OCI-M1 (cell line): ENCODE data around the gene DNAJB7.
"Not testable (repeated sequence)": the region's sequence is repeated elsewhere in the genome, so short reads cannot be mapped to it uniquely, and the experiment has no call there.

Experiments used
- DNase-seq: peaks from one replicate; lab custom pipeline; 2025; lab: John Stamatoyannopoulos, UW

Gene DNAJB7

DNA sequence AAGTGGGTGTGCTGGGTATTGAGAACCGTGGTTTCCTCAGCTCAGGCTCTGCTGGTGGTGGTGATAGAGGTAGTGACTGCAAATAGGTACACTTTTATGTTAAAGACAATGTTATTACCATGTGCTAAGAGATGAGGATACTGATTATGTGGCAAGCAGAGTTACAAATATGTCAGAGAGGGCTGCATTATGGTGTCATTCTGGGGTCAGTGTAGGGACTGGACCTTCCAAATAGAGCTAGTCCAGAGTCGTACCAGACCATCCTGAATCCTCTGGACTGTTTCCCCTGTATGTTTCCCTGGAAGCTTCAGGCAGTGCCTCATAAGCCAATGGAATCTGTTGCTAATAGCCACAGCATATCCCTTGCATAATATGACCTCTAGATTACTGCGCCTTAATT is at the start of gene DNAJB7:
TSS of gene DNAJB7 (minus strand) at position 101 of the 400 bp plus-strand sequence. CDS start 119 bp downstream, outside the sequence.
- no peak for DNase-seq

DNA sequence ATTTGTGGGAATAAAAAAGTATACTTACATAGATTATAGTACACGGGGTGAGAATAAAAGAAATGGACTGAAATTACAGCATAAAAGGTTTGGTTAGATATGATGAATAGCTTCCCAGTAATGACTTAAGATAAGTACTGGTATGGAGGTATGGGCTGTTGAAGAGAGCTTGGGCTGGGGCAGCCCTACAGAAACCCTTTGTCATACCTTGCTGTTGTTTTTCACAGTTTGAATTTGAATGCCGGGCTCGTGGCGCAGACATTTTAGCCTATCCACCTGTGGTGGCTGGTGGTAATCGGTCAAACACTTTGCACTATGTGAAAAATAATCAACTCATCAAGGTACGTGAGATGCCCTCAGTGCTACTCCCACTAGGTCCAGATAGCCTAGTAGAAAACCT is 47.0 kb upstream of the DNAJB7 start:
- no peak for DNase-seq

DNA sequence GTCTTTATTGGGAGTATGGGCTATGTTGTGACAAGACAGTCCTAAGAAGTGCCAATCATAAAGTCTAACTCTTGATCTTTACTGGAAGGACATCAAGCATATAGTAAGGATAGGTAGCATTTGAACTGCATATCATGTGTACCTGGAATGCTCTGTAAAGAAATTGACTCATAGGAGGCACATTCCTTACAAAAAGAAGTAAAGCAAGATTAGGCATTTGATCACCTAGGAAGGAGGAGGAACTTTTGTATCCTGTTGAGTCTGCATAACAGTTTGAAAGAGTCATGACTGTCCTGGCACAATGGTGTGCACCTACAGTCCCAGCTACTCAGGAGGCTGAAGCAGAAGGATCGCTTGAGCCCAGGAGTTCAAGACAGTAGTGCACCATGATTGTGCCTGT is 42.2 kb upstream of the DNAJB7 start:
- no peak for DNase-seq

DNA sequence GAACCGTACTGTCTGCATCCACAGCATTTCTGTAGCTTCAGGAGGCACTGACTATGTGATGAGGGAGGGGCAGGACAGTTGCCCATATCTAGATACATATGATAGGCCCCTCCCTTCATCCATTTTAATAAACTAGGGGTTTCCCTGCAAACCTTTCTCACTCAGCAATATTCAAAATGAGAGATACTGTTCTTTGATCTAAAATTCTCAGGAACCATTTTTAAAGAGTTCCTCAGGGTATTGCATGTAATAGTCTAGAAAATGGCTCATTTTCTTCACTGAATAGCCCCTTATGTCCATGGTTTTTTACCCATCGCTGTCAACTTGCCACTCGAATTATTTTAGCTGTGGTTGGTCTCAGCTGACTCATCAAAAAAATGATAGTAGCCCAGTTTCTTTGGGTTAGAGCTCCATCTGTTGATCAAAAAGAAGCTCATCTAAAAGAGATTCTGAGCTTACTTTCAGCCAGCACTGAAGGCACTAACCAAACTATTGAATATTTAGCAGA is 37.0 kb upstream of the DNAJB7 start:
- DNase-seq, result peak; percentile 84

DNA sequence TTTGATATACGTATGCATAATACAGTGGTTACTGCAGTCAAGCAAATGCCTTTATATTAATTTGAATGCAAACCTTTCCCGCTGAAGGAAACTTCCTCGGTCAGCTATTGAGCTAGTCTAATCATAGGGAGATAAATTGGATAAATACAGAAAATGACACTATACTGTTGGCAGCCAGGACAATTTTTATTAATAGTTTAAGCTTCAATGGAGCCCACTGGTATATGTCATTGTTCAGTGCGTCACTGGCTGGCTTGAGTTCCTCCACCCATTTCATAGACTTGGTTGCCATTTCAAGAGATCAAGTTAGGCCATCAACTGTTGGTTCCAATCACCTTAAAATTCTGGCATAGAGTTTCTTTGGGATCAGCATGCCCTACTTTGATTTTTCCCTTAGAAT is 32.5 kb upstream of the DNAJB7 start:
- no peak for DNase-seq

GRCh38 chr22:40890881-40891280 is 29.0 kb upstream of the DNAJB7 start:
- no peak for DNase-seq

- DNase-seq, result no peak
Observed at GRCh38 chr22:40889116-40889515, 27.2 kb upstream of the DNAJB7 start.

DNA sequence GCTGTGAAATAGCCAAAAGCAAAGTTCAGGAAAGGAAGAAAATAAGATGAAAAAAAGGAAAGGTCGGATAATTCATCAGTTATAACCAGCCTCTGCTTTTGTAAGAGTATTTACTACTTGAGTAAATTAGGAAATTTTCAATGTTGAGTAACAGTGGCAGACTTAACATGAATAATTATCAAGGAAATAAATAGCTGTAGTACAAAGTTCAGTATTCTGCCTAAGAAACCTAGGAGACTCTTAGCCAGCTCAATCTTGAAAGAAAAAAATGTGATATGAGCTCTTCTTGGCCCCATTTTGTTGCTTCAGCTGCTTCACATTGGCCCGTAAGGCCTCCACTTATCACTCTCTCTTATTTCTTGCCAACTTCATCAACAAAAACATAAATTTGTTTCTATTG is 17.0 kb upstream of the DNAJB7 start:
- no peak for DNase-seq

- no peak for DNase-seq
Observed at GRCh38 chr22:40877488-40877887, 15.6 kb upstream of the DNAJB7 start.

- DNase-seq, result no peak
Observed at GRCh38 chr22:40876907-40877306, 15.0 kb upstream of the DNAJB7 start.

DNA sequence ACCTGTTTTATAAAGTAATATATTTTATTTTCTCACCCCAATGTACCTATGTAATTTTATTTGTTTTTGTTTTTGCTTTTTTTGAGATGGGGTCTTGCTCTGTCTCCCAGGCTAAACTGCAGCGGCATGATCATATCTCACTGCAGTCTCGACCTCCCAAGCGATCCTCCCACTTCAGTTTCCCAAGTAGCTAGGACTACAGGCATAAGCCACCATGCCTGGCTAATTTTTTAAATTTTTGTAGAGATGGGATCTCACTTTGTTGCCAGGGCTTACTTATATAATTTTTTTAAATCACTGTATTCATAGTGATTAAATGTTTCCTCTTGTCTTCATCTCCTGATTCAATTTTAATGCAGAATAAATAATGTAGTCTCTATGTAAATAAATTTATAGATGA is 13.2 kb upstream of the DNAJB7 start:
- DNase-seq, result no peak

DNA sequence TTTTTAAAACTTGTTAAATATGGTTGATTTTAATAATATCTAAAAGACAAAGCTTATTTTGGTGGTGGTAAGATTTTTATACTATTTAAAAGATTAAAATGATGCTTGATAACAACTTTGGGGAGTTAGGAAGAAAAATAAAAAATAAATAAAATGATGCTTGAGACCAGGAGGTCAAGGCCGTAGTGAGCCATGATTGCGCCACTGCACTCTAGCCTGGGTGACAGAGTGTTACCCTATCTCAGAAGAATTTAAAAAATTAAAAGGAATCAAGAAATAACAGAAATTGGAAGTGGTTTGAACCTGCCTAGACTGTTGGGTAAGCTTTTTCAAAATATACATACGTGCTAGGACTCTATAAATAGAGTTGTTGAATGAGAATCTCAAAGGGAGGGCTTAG is 12.1 kb upstream of the DNAJB7 start:
- DNase-seq, result no peak

GRCh38 chr22:40868379-40868778 is 6.5 kb upstream of the DNAJB7 start:
- not testable (repeated sequence) for DNase-seq

- DNase-seq, result no peak
Observed at GRCh38 chr22:40867109-40867508, 5.2 kb upstream of the DNAJB7 start.

DNA sequence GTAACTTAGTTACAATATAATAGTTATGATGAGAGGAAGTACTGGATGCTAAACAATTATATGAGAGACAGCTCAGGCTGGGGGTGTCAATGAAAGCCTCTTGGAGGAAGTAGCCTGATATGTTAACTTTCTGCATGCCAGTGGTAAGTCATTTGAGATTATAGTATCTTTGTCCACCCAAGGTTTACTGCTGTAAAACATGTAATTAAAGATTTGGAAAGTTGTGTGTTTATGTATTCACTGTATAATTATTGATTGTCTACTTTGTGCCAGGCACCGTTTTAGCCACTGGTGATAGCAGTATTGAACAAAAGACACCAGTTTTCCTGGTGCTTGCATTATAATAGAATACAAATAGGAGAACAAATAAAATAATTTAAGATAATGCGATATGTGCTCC is 624 bp upstream of the DNAJB7 start:
- no peak for DNase-seq

GRCh38 chr22:40857309-40857855 is 4.5 kb downstream of the DNAJB7 start:
- peak; percentile 46 for DNase-seq

DNA sequence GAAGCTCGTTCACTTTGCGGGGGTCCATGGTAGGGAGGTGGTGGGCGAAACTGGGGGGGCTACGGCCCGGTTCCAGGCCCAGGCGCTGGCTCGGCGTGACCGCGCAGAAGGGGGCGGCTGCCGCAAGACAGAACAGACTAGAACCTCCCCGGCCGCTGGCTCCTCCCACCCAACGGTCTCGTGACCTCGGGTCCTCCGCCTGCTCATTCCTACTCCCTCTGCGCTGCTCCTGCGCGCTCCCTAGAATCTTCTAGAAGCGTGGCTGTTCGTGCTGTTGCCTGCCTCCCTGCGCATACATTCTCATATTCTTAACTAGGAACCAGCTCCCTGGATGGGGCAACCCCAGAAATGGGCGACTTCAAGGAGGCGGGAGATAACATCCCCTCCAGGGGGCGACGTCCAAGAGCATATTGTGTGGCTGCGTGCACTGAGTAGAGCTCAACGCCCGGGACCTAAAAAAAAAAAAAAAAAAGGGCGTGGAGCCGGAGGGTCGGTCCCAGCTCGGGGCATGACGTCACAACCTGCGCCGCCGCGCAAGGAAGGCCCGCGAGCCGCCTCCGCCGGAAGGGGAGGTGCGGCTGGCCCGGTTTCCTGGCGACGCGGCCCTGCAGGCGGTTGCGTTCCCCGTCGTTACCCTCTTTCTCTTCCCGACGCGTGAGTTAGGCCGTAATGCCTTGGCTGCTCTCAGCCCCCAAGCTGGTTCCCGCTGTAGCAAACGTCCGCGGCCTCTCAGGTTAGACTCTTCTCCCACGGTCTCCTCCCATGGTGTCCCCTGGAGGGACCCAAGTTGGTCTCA is 5.2 kb downstream of the DNAJB7 start, which contains the start of the genes ST13 and XPNPEP3:
TSS of gene ST13 (minus strand) at position 127 of the 796 bp plus-strand sequence. CDS start at position 28, 99 bp downstream.
TSS of gene XPNPEP3 (plus strand) at position 636 of the 796 bp plus-strand sequence. CDS start at position 670, 34 bp downstream.
- DNase-seq, result peak; percentile 98

GRCh38 chr22:40855979-40856512 is 5.9 kb downstream of the DNAJB7 start:
- peak; percentile 70 for DNase-seq

DNA sequence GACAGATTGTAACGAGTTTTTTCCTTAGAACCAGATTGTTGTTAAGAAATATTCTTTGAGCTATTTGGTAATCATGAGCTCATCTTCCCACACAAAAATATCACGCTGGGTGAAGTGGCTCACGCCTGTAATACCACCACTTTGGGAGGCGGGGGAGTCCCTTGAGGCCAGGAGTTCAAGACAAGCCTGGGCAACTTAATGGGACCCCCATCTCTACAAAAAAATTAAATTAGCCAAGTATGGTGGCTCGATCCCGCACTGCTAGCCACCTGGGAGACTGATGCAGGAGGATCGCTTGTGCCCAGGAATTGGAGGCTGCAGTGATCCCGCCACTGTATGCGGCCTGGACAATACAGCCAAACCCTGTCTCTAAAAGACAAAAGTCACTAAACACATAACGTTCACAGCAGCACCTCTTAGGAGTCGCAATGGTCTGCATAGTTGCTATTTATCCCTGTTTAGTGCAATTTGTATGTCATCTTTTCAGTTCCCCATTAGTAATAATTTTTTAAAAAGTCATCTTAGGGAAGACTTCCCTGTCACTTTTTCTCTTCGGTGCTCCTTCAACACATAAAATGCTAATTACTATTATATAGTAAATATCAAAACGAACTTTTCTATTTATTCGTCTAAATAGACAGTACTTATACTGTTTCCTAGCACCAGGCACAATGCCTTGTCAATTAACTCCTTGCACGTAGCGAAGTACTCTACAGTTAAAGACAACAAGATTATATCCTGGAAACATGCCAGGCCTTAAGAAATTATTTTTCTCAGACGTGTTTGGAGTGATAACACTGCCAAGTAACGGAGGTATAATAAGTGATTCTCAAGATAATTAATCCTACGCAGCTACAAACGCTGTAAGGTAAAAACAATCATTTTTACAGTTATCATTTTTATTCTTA is 6.6 kb downstream of the DNAJB7 start:
- DNase-seq, result peak; percentile 72

DNA sequence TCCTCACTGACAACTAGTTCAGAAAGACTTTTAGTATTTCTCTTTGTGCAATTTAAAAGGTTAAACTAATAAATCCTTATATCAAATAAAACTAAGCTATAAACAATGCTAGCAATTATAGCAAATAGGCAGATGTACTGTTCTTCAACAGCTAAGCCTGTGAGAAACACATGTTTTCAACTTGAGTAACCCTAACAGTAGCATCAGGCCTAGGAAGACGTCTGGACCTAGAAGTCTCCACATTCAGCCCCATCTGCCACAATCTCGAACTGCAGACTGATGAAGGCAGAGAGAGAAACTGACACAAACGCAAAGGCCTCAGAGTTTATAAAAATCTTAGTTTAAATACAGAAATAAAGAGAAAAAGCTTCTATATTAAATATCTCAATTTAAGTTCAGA is 8.0 kb downstream of the DNAJB7 start:
- DNase-seq, result peak; percentile 39

- no peak for DNase-seq
Observed at GRCh38 chr22:40853333-40853732, 8.6 kb downstream of the DNAJB7 start.

GRCh38 chr22:40845816-40846215 is 16.1 kb downstream of the DNAJB7 start:
- not testable (repeated sequence) for DNase-seq
